Keratinocyte (primary cell): ENCODE data around the gene NRG3. TPM values are rescaled to one million over a fixed set of nuclear protein-coding genes. Genes with fewer than 3 reads are reported as not detected.

Source experiments
- DNase-seq: peaks from one replicate; pipeline ENCODE4 v3.0.0-alpha.2; 2011; ENCODE audit warnings: low read depth, missing footprints, low spot score
- FAIRE-seq: peaks from 2 replicates; lab custom pipeline; 2011; peaks lifted over from hg19 to GRCh38; lab: Jason Lieb, UNC
- H2AFZ ChIP-seq: 2 replicates; pipeline ENCODE4 v1.6.0; 2012; ENCODE audit warnings: low read length, control low read depth, inconsistent platforms; ENCODE audit not compliant: control insufficient read depth
- H3K27ac ChIP-seq: 2 replicates; pipeline ENCODE4 v1.5.1; 2011; ENCODE audit warnings: low read length; ENCODE audit not compliant: control insufficient read depth, insufficient read depth
- H3K27me3 ChIP-seq: 3 replicates; pipeline ENCODE4 v1.6.0; 2011; ENCODE audit warnings: low read length; ENCODE audit not compliant: control insufficient read depth, insufficient read depth; ENCODE audit errors: extremely low read depth
- H3K36me3 ChIP-seq, 2 experiments: 2 replicates in 1 of 2; 3 replicates in 1 of 2; pipeline ENCODE4 v1.5.1; 2011; ENCODE audit warnings: low read length in 2 of 2, mild to moderate bottlenecking in 1 of 2; ENCODE audit not compliant: control insufficient read depth in 2 of 2, insufficient read depth in 2 of 2; ENCODE audit errors: extremely low read depth in 1 of 2
- H3K4me1 ChIP-seq: 3 replicates; pipeline ENCODE4 v1.5.1; 2011; ENCODE audit warnings: low read length; ENCODE audit not compliant: control insufficient read depth, insufficient read depth; ENCODE audit errors: extremely low read depth
- H3K4me2 ChIP-seq: 3 replicates; pipeline ENCODE4 v1.6.0; 2011; ENCODE audit warnings: low read depth, low read length; ENCODE audit not compliant: control insufficient read depth, insufficient read depth; ENCODE audit errors: extremely low read depth
- H3K4me3 ChIP-seq, 3 experiments: fragments of 200-600 bp in 1 of 3; sonication (generic) in 1 of 3; 2 replicates in 2 of 3; 3 replicates in 1 of 3; pipeline ENCODE4 v1.5.1; 2011 to 2016; ENCODE audit warnings: low read length in 3 of 3, mild to moderate bottlenecking in 3 of 3, control low read depth in 2 of 3, inconsistent platforms in 1 of 3, low read depth in 1 of 3, mixed read lengths in 1 of 3, mixed run types in 1 of 3, moderate library complexity in 1 of 3; ENCODE audit not compliant: control insufficient read depth in 2 of 3, insufficient read depth in 2 of 3; ENCODE audit errors: extremely low read depth in 1 of 3
- H3K79me2 ChIP-seq: 2 replicates; pipeline ENCODE4 v1.6.0; 2012; ENCODE audit warnings: low read length; ENCODE audit not compliant: control insufficient read depth, insufficient read depth
- H3K9ac ChIP-seq: 3 replicates; pipeline ENCODE4 v1.6.0; 2011; ENCODE audit warnings: low read length; ENCODE audit not compliant: control insufficient read depth, insufficient read depth; ENCODE audit errors: extremely low read depth
- H3K9me1 ChIP-seq: 3 replicates; pipeline ENCODE4 v1.6.0; 2011; ENCODE audit warnings: low read length; ENCODE audit not compliant: control insufficient read depth, insufficient read depth; ENCODE audit errors: extremely low read depth
- H3K9me3 ChIP-seq: 2 replicates; pipeline ENCODE4 v1.5.1; 2012; ENCODE audit warnings: low read depth, low read length; ENCODE audit not compliant: control insufficient read depth
- H4K20me1 ChIP-seq: 3 replicates; pipeline ENCODE4 v1.6.0; 2011; ENCODE audit warnings: low read length; ENCODE audit not compliant: control insufficient read depth, insufficient read depth; ENCODE audit errors: extremely low read depth
- CTCF ChIP-seq, 3 experiments: IDR thresholded peaks in 1 of 3; conservative IDR thresholded peaks in 1 of 3; optimal IDR thresholded peaks in 1 of 3; 2 replicates in 2 of 3; 3 replicates in 1 of 3; pipeline versions ENCODE3 to v1.5.1; 2011; ENCODE audit warnings: low read length in 3 of 3, mild to moderate bottlenecking in 3 of 3, moderate library complexity in 2 of 3, control low read depth in 1 of 3, inconsistent platforms in 1 of 3; ENCODE audit not compliant: insufficient read depth in 2 of 3; ENCODE audit errors: extremely low read depth in 1 of 3
- EZH2 ChIP-seq: IDR thresholded peaks from one replicate; pipeline ENCODE4 v1.6.1; 2012; ENCODE audit warnings: inconsistent platforms, mild to moderate bottlenecking, low read length, moderate library complexity
- dilution Hi-C: fragments of 300-500 bp; cut with MboI; formaldehyde crosslinking; loops from one replicate; pipeline ENCODE4 v1.7.0; 2020; ENCODE audit warnings: low sequenced_read_pairs; ENCODE audit not compliant: extremely low pct_ligation_motif_present
- polyA plus RNA-seq, 5 experiments: library from polyadenylated mRNA; depleted of rRNA in 3 of 5; stranded (reverse) in 3 of 5; stranded (forward) in 1 of 5; unstranded in 1 of 5; fragments of >200 nt; gene quantifications; 1 replicate in 1 of 5; 2 replicates in 3 of 5; 3 replicates in 1 of 5; pipeline versions ENCODE4 v1.2.1 to v1.2.3, GENCODE V29; 2011 to 2012; ENCODE audit warnings: missing spikeins in 2 of 5, low read depth in 1 of 5, low replicate concordance in 1 of 5

The NRG3 gene
- polyA plus RNA-seq, 1 donor (not counting 4 experiments of a cell fraction or from before 2014, with no cell fraction given): not detected

- Histone ChIP-seq H3K9me3 (no peaks in the 10 kb centered on the region), H3K4me3 (no peak overlapping the region), H3K79me2 (no peaks in the 10 kb centered on the region), H3K27me3 (no peaks in the 10 kb centered on the region), H2AFZ (no peak overlapping the region), H3K9ac (no peak overlapping the region), H3K9me1 (no peaks in the 10 kb centered on the region), H3K27ac (no peak overlapping the region), H4K20me1 (no peaks in the 10 kb centered on the region), H3K36me3 (no peaks in the 10 kb centered on the region), H3K4me1 (no peaks in the 10 kb centered on the region), H3K4me2 (no peak overlapping the region)
- no peak for DNase-seq
- dilution Hi-C loops: no loop called here
- TF ChIP-seq CTCF (optimal IDR thresholded peaks at IDR 0.05 in 1 of 3, IDR thresholded peaks at IDR 0.05 in 1 of 3, conservative IDR thresholded peaks at IDR 0.05 in 1 of 3; ENCODE audit: extremely low read depth in 1 of 3, insufficient read depth in 2 of 3, low read length in 3 of 3) (no peak), EZH2 (no peak)
- FAIRE-seq: no peak
Observed at GRCh38 chr10:81885491-81885890, 10.5 kb downstream of the NRG3 start.

- Histone ChIP-seq H3K9me1 (no peaks in the 10 kb centered on the region), H3K4me3 (no peak overlapping the region), H3K4me1 (no peaks in the 10 kb centered on the region), H3K27ac (no peak overlapping the region), H4K20me1 (no peaks in the 10 kb centered on the region), H3K27me3 (no peaks in the 10 kb centered on the region), H2AFZ (no peak overlapping the region), H3K9me3 (no peaks in the 10 kb centered on the region), H3K9ac (no peak overlapping the region), H3K79me2 (no peaks in the 10 kb centered on the region), H3K4me2 (no peak overlapping the region), H3K36me3 (no peaks in the 10 kb centered on the region)
- no peak for FAIRE-seq
- dilution Hi-C loops: no loop called here
- no peak for DNase-seq
- TF ChIP-seq EZH2 (no peak), CTCF (optimal IDR thresholded peaks at IDR 0.05 in 1 of 3, IDR thresholded peaks at IDR 0.05 in 1 of 3, conservative IDR thresholded peaks at IDR 0.05 in 1 of 3; ENCODE audit: extremely low read depth in 1 of 3, insufficient read depth in 2 of 3, low read length in 3 of 3) (no peak)
Observed at GRCh38 chr10:81886939-81887338, 11.9 kb downstream of the NRG3 start.
